HEK293 (cell line): ENCODE results near the gene CRIM1.
A peak's percentile ranks its signal among the peaks of the same experiment; 100 is the strongest.

ENCODE experiments used
- CTCF ChIA-PET: fragments of 350-600 bp; formaldehyde crosslinking; extraction: SDS; loops from one replicate; lab custom pipeline; 2021; ENCODE audit warnings: antibody characterized with exemption; lab: Yijun Ruan, JAX
- POLR2A ChIA-PET: fragments of 300-600 bp; formaldehyde crosslinking; extraction: SDS; loops from one replicate; lab custom pipeline; 2020; ENCODE audit warnings: antibody characterized with exemption, inconsistent platforms; lab: Yijun Ruan, JAX
- H3K27ac ChIP-seq: fragments of 200-500 bp; sonication (Bioruptor generic); 2 replicates; pipeline ENCODE4 v1.5.1; 2014; ENCODE audit warnings: low read depth, low read length, control low read depth, inconsistent platforms; ENCODE audit errors: extremely low read depth
- H3K36me3 ChIP-seq, 2 experiments: fragments of 200-500 bp in 1 of 2; sonication (Bioruptor generic) in 1 of 2; 1 replicate in 1 of 2; 2 replicates in 1 of 2; pipeline ENCODE4 v1.5.1; 2014 to 2017; ENCODE audit warnings: inconsistent platforms in 2 of 2, low read length in 2 of 2; ENCODE audit not compliant: control insufficient read depth in 2 of 2, insufficient read depth in 1 of 2
- H3K4me1 ChIP-seq: fragments of 200-500 bp; sonication (Bioruptor generic); 2 replicates; pipeline ENCODE4 v1.5.1; 2014; ENCODE audit warnings: mild to moderate bottlenecking, low read length, inconsistent platforms; ENCODE audit not compliant: control insufficient read depth, insufficient read depth
- H3K4me3 ChIP-seq: 2 replicates; pipeline ENCODE4 v1.5.1; 2011; ENCODE audit warnings: low read depth, mild to moderate bottlenecking, control low read depth, low read length, moderate library complexity
- H3K9me3 ChIP-seq: fragments of 200-500 bp; sonication (Bioruptor generic); 2 replicates; pipeline ENCODE4 v1.5.1; 2014; ENCODE audit warnings: low read depth, low read length, inconsistent platforms; ENCODE audit not compliant: control insufficient read depth, insufficient read depth
- GFI1B ChIP-seq: fragments of 450-650 bp; formaldehyde crosslinking; IDR thresholded peaks from 2 replicates; pipeline ENCODE4 v1.5.1; 2016; ENCODE audit warnings: missing biosample characterization, missing genetic modification characterization
- PRDM1 ChIP-seq: fragments of 450-650 bp; formaldehyde crosslinking; IDR thresholded peaks from 2 replicates; pipeline ENCODE4; 2016; ENCODE audit warnings: missing biosample characterization, missing genetic modification characterization
- YY1 ChIP-seq: fragments of 450-650 bp; formaldehyde crosslinking; IDR thresholded peaks from 2 replicates; pipeline ENCODE4 v1.5.1; 2018; ENCODE audit warnings: missing biosample characterization, missing genetic modification characterization
- ZBTB1 ChIP-seq: fragments of 450-650 bp; formaldehyde crosslinking; IDR thresholded peaks from 2 replicates; pipeline ENCODE4 v1.5.1; 2016; ENCODE audit warnings: missing biosample characterization, missing genetic modification characterization
- ZBTB20 ChIP-seq: fragments of 450-650 bp; formaldehyde crosslinking; IDR thresholded peaks from 2 replicates; pipeline ENCODE4 v1.5.1; 2016; ENCODE audit warnings: missing biosample characterization, missing genetic modification characterization
- ZBTB48 ChIP-seq: fragments of 450-650 bp; formaldehyde crosslinking; IDR thresholded peaks from 2 replicates; pipeline ENCODE4 v1.5.1; 2016; ENCODE audit warnings: missing biosample characterization, missing genetic modification characterization
- ZNF155 ChIP-seq: fragments of 450-650 bp; formaldehyde crosslinking; IDR thresholded peaks from 2 replicates; pipeline ENCODE4 v1.5.1; 2016; ENCODE audit warnings: missing biosample characterization, missing genetic modification characterization
- ZNF2 ChIP-seq: fragments of 450-650 bp; formaldehyde crosslinking; IDR thresholded peaks from 2 replicates; pipeline ENCODE4 v1.5.1; 2016; ENCODE audit warnings: missing biosample characterization, missing genetic modification characterization
- ZNF26 ChIP-seq: fragments of 450-650 bp; formaldehyde crosslinking; IDR thresholded peaks from 2 replicates; pipeline ENCODE4 v1.5.1; 2016; ENCODE audit warnings: missing biosample characterization, missing genetic modification characterization
- ZNF311 ChIP-seq: fragments of 450-650 bp; formaldehyde crosslinking; IDR thresholded peaks from 2 replicates; pipeline ENCODE4 v1.5.1; 2017; ENCODE audit warnings: missing biosample characterization, missing genetic modification characterization, borderline replicate concordance
- ZNF37A ChIP-seq: fragments of 450-650 bp; IDR thresholded peaks from 2 replicates; pipeline ENCODE4 v1.5.1; 2018; ENCODE audit warnings: missing biosample characterization, missing genetic modification characterization
- ZNF394 ChIP-seq: fragments of 450-650 bp; formaldehyde crosslinking; IDR thresholded peaks from 2 replicates; pipeline ENCODE4 v1.5.1; 2016; ENCODE audit warnings: missing biosample characterization, missing genetic modification characterization, mild to moderate bottlenecking, moderate library complexity, borderline replicate concordance
- ZNF510 ChIP-seq: fragments of 450-650 bp; formaldehyde crosslinking; IDR thresholded peaks from 2 replicates; pipeline ENCODE4 v1.5.1; 2018; ENCODE audit warnings: mild to moderate bottlenecking, missing genetic modification characterization, missing biosample characterization; ENCODE audit not compliant: insufficient replicate concordance
- ZNF548 ChIP-seq: fragments of 450-650 bp; formaldehyde crosslinking; IDR thresholded peaks from 2 replicates; pipeline ENCODE4 v1.5.1; 2016; ENCODE audit warnings: missing biosample characterization, missing genetic modification characterization
- ZNF549 ChIP-seq: fragments of 450-650 bp; IDR thresholded peaks from 2 replicates; pipeline ENCODE4 v1.5.1; 2018; ENCODE audit warnings: missing biosample characterization, missing genetic modification characterization, mild to moderate bottlenecking, inconsistent platforms, moderate library complexity
- ZNF558 ChIP-seq: fragments of 450-650 bp; formaldehyde crosslinking; IDR thresholded peaks from 2 replicates; pipeline ENCODE4 v1.5.1; 2016; ENCODE audit warnings: missing biosample characterization, missing genetic modification characterization
- ZNF600 ChIP-seq: fragments of 450-650 bp; formaldehyde crosslinking; IDR thresholded peaks from 2 replicates; pipeline ENCODE4 v1.5.1; 2016; ENCODE audit warnings: missing biosample characterization, missing genetic modification characterization
- ZNF621 ChIP-seq: fragments of 450-650 bp; formaldehyde crosslinking; IDR thresholded peaks from 2 replicates; pipeline ENCODE4 v1.5.1; 2017; ENCODE audit warnings: missing biosample characterization, missing genetic modification characterization
- ZNF692 ChIP-seq: fragments of 450-650 bp; formaldehyde crosslinking; IDR thresholded peaks from 2 replicates; pipeline ENCODE4 v1.5.1; 2016; ENCODE audit warnings: missing biosample characterization, missing genetic modification characterization
- ZNF792 ChIP-seq: fragments of 450-650 bp; formaldehyde crosslinking; IDR thresholded peaks from 2 replicates; pipeline ENCODE4 v1.5.1; 2016; ENCODE audit warnings: missing biosample characterization, missing genetic modification characterization
- ZSCAN30 ChIP-seq: fragments of 450-650 bp; IDR thresholded peaks from 2 replicates; pipeline ENCODE4 v1.5.1; 2018; ENCODE audit warnings: missing biosample characterization, mild to moderate bottlenecking, missing genetic modification characterization, moderate library complexity
- TF ChIP-seq, protein P1 (sequence below): fragments of 450-650 bp; formaldehyde crosslinking; IDR thresholded peaks from 2 replicates; pipeline ENCODE4 v1.5.1; 2016; ENCODE audit warnings: missing biosample characterization, missing genetic modification characterization

CRIM1 gene

DNA sequence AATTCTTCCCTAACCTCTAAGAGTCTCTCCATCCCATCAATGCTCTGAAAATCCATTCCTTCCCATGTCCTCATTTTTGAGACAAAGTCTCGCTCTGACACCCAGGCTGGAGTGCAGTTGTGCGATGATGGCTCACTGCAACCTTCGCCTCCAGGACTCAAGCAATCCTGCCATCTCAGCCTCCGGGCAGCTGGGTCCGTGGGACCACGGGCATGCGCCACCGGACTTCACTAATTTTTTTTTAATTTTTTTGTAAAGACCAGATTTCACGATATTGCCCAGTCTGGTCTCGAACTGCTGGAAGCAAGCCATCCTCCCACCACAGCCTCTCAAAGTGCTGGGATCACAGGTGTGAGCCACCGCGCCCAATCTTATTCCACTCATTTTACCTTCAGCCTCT, 240.8 kb downstream of the CRIM1 start:
- H3K27ac ChIP-seq: no peak overlapping the region
- POLR2A ChIA-PET: no interaction called here
- CTCF ChIA-PET: no interaction called here
- H3K36me3 ChIP-seq: peaks cover 0 to 11% of the 10 kb centered on the region in 2 experiments; a peak in 1 of 3 replicates
- no peaks in the 10 kb centered on the region for H3K9me3 ChIP-seq
- no peak overlapping the region for H3K4me3 ChIP-seq
- H3K4me1 ChIP-seq: 0 out of 2 replicates have a peak, but pooled peaks cover 2% of the 10 kb centered on the region
- TF ChIP-seq ZNF37A (tag by site-specific recombination) (no peak), ZNF510 (no peak), ZBTB20 (tag by site-specific recombination) (no peak), ZNF549 (no peak), ZNF155 (tag by site-specific recombination) (no peak), ZNF558 (tag by site-specific recombination) (no peak), ZNF621 (tag by site-specific recombination) (no peak), GFI1B (tag by site-specific recombination) (no peak), ZNF26 (tag by site-specific recombination) (no peak), ZNF548 (tag by site-specific recombination) (no peak), ZBTB1 (tag by site-specific recombination) (no peak), ZNF311 (no peak), ZNF792 (tag by site-specific recombination) (no peak), PRDM1 (tag by site-specific recombination) (no peak), ZBTB48 (no peak)
- TF ChIP-seq, protein P1, sequence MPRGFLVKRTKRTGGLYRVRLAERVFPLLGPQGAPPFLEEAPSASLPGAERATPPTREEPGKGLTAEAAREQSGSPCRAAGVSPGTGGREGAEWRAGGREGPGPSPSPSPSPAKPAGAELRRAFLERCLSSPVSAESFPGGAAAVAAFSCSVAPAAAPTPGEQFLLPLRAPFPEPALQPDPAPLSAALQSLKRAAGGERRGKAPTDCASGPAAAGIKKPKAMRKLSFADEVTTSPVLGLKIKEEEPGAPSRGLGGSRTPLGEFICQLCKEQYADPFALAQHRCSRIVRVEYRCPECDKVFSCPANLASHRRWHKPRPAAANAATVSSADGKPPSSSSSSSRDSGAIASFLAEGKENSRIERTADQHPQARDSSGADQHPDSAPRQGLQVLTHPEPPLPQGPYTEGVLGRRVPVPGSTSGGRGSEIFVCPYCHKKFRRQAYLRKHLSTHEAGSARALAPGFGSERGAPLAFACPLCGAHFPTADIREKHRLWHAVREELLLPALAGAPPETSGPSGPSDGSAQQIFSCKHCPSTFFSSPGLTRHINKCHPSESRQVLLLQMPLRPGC: no peak

GRCh38 chr2:36597003-36597531, 241.5 kb downstream of the CRIM1 start:
- 0 out of 2 replicates have a peak, but pooled peaks cover 2% of the 10 kb centered on the region for H3K4me1 ChIP-seq
- POLR2A ChIA-PET: no interaction called here
- H3K27ac ChIP-seq: peak overlapping the region; percentile 47; the same call in 1 of the 2 replicates
- peak overlapping the region; percentile 82 for H3K4me3 ChIP-seq
- CTCF ChIA-PET: interaction anchor here (0.7 to 1.2 kb wide), 2 partner anchors 68 to 82 kb away, joined by 3 read pairs; no protein-coding TSS in a partner anchor
- no peak for TF ChIP-seq YY1 (tag by site-specific recombination)
- no peak for TF ChIP-seq ZNF394 (tag by site-specific recombination)
- no peak for TF ChIP-seq ZNF2 (tag by site-specific recombination)
- no peak for TF ChIP-seq ZSCAN30 (tag by site-specific recombination)
- no peak for TF ChIP-seq ZNF600
- 0 out of 2 replicates have a peak, but pooled peaks have one; percentile 12 for TF ChIP-seq ZNF692 (tag by site-specific recombination)
- no peak for TF ChIP-seq ZNF311
- H3K9me3 ChIP-seq: no peaks in the 10 kb centered on the region
- H3K36me3 ChIP-seq: peaks cover 0 to 11% of the 10 kb centered on the region in 2 experiments; a peak in 1 of 3 replicates
